Breast epithelium (tissue), 3 donors: ENCODE measurements around the gene ATP2B1.

Experiments
- POLR2A ChIP-seq: fragments of 450-650 bp; IDR thresholded peaks from one replicate; pipeline ENCODE4 v1.6.1; 2016; ENCODE audit warnings: antibody characterized with exemption, mild to moderate bottlenecking, moderate library complexity
- POLR2AphosphoS5 ChIP-seq, 3 donors: sonication (generic); formaldehyde crosslinking; IDR thresholded peaks; one replicate each; pipeline ENCODE4 v1.6.1; 2017; ENCODE audit warnings: antibody characterized with exemption in 3 of 3
- TF ChIP-seq, protein P1 (sequence below), 3 donors: fragments of 450-650 bp; IDR thresholded peaks; one replicate each; pipeline ENCODE4 v1.5.1; 2016 to 2017; ENCODE audit warnings: antibody characterized with exemption in 3 of 3, mild to moderate bottlenecking in 3 of 3, moderate library complexity in 3 of 3

DNA sequence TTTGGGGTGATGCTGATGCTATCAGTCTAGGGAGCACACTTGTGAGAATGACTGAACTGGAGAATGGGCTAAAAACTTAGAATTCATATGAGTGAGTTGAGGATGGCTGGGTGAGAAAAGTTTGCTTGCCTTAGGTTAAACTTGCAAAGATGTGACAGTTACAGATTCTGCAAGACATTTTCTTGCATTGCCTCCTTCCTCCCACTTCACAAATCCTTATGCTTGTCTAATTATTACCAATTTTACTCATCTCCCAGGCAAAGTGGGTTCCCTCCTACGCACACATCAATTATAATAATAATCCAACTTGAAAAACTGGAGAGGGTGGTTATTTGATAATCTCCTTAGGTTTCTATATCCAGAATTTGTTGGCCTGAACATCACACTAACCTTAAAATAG is 50.9 kb downstream of the ATP2B1 start:
- no peak for TF ChIP-seq POLR2A
- TF ChIP-seq, protein P1, sequence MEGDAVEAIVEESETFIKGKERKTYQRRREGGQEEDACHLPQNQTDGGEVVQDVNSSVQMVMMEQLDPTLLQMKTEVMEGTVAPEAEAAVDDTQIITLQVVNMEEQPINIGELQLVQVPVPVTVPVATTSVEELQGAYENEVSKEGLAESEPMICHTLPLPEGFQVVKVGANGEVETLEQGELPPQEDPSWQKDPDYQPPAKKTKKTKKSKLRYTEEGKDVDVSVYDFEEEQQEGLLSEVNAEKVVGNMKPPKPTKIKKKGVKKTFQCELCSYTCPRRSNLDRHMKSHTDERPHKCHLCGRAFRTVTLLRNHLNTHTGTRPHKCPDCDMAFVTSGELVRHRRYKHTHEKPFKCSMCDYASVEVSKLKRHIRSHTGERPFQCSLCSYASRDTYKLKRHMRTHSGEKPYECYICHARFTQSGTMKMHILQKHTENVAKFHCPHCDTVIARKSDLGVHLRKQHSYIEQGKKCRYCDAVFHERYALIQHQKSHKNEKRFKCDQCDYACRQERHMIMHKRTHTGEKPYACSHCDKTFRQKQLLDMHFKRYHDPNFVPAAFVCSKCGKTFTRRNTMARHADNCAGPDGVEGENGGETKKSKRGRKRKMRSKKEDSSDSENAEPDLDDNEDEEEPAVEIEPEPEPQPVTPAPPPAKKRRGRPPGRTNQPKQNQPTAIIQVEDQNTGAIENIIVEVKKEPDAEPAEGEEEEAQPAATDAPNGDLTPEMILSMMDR (IDR thresholded peaks at IDR 0.05) = no peak
- no peak for TF ChIP-seq POLR2AphosphoS5 (IDR thresholded peaks at IDR 0.05)
